ENCODE data around the gene CASP10. TPM values are rescaled to one million over a fixed set of nuclear protein-coding genes. Genes with fewer than 3 reads are reported as not detected.
A peak's percentile ranks its signal among the peaks of the same experiment; 100 is the strongest.
"Not testable (repeated sequence)": the region's sequence is repeated elsewhere in the genome, so short reads cannot be mapped to it uniquely, and the experiment has no call there.

Gene CASP10
- total and polyA plus RNA-seq, 2 donors (not counting 1 experiment from before 2014, with no cell fraction given), result 16.0 to 34.3 TPM

DNA sequence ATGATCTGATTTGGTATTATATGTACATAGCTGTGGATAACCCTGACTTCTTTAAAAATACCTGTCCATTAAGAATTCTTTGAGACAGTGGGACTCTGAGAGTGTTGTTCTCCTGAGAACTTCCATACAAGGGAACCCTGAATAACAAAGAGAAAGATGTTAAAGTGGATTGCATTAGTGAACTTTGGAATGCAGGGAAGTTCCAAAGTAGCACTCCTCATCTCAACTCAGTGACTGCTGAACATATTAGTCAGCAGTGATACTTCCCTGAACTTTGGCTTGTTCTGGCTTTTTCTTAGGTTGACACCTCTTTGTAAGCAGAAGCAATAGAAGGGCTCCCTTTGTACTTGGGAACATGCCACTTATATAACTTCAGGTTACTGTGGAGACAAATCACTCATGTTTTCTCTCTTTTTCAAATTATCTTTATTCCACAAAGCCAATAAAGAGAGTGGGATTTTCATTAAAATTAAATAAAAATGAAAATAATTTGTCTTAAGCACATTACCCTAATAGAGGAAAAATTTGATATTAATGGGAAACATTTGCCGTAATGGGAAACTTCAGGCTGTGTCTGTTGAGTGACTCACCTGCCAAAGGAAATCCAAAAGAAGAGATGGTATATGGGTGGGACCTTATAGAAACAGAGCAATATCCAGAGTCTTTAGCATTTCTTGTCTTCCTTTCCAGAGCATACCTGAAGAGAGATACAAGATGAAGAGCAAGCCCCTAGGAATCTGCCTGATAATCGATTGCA lies 33.7 kb upstream of the CASP10 start:
- 100% methylated on average over 1 of the region's 2 CpGs for WGBS (ENCODE audit: insufficient coverage)
- POLR2A ChIA-PET, result interaction anchor here (0.5 kb wide), 2 partner anchors 11 to 31 kb away, joined by 3 to 6 read pairs; no protein-coding TSS in a partner anchor

DNA sequence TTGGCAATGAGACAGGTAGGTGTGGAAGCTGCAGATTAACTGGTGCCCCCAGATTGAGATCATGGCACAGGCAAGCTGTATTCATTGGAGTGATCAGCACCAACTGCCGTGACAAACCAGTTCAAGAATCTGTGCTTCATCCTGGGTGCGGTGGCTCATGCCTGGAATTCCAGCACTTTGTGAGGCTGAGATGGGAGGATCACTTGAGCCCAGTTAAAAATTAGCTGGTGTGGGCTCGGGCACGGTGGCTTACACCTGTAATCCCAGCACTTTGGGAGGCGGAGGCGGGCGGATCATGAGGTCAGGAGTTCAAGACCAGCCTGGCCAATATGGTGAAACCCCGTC lies 33.1 kb upstream of the CASP10 start:
- not testable (repeated sequence) for H3K9me3 Mint-ChIP-seq (ENCODE audit: insufficient read depth); H3K4me3 ChIP-seq (ENCODE audit: control extremely low read depth in 1 of 5, extremely low read depth in 1 of 5, insufficient read depth in 1 of 5, low read depth in 2 of 5, low read length in 4 of 5); H3K9ac ChIP-seq (ENCODE audit: low read length); H2AFZ ChIP-seq (ENCODE audit: insufficient read depth, low read depth, low read length, poor library complexity, severe bottlenecking); DNase-seq; H3K4me3 Mint-ChIP-seq; H3K27ac ChIP-seq (ENCODE audit: low read length in 2 of 2); H3K9me3 ChIP-seq (ENCODE audit: control extremely low read depth in 1 of 3, control insufficient read depth in 2 of 3, insufficient read depth in 1 of 3, low read length in 2 of 3); H3K4me2 ChIP-seq (replicated peaks; ENCODE audit: low read depth, low read length, poor library complexity, severe bottlenecking); ATAC-seq (ENCODE audit: low read depth); H3K27me3 ChIP-seq (replicated peaks in 1 of 4; ENCODE audit: control extremely low read depth in 1 of 4, control insufficient read depth in 3 of 4, insufficient read depth in 4 of 4, low read length in 3 of 4); H3K27me3 Mint-ChIP-seq; H4K20me1 ChIP-seq (ENCODE audit: control insufficient read depth, insufficient read depth, low read length, poor library complexity, severe bottlenecking)
- Histone ChIP-seq H3K36me3 (replicated peaks in 1 of 2; ENCODE audit: control extremely low read depth in 1 of 2, control insufficient read depth in 1 of 2, extremely low read depth in 1 of 2, insufficient read depth in 2 of 2, low read length in 1 of 2) (peaks cover 4 to 50% of the 10 kb centered on the region in 2 experiments), H3K4me1 (ENCODE audit: control insufficient read depth in 2 of 2, insufficient read depth in 2 of 2, low read length in 2 of 2) (peaks cover 18 to 23% of the 10 kb centered on the region in 2 donors), H3K79me2 (ENCODE audit: control insufficient read depth, insufficient read depth, low read length) (peaks cover 10% of the 10 kb centered on the region)
- CTCF ChIA-PET, result interaction anchor here (1.7 to 2.4 kb wide), 3 partner anchors 18 to 32 kb away, joined by 5 to 7 read pairs (median 7); no protein-coding TSS in a partner anchor
- 100% methylated on average over 4 of the region's 8 CpGs for WGBS (ENCODE audit: insufficient coverage)
- POLR2A ChIA-PET, result interaction anchor here (0.5 kb wide), 1 partner anchor 32 kb away, joined by 3 read pairs; no protein-coding TSS in a partner anchor
- H3K27ac Mint-ChIP-seq, result peak overlapping the region; percentile 26
- intact Hi-C loops (cut with micrococcal nuclease), result loop anchor here (2.0 kb wide), 1 partner anchor 19 kb away; no protein-coding TSS in a partner anchor
- peaks cover 39% of the 10 kb centered on the region for H3K4me1 Mint-ChIP-seq

More for the DNA sequence above, 33.7 kb upstream of the CASP10 start:
- Histone ChIP-seq H3K27ac (ENCODE audit: low read length in 2 of 2) (peak overlapping the region in 1 of 2 donors; percentile 10), H3K4me3 (ENCODE audit: control extremely low read depth in 1 of 5, extremely low read depth in 1 of 5, insufficient read depth in 1 of 5, low read depth in 2 of 5, low read length in 4 of 5) (no peak overlapping the region), H4K20me1 (ENCODE audit: control insufficient read depth, insufficient read depth, low read length, poor library complexity, severe bottlenecking) (no peaks in the 10 kb centered on the region), H2AFZ (ENCODE audit: insufficient read depth, low read depth, low read length, poor library complexity, severe bottlenecking) (no peak overlapping the region), H3K4me2 (replicated peaks; ENCODE audit: low read depth, low read length, poor library complexity, severe bottlenecking) (no peak overlapping the region), H3K79me2 (ENCODE audit: control insufficient read depth, insufficient read depth, low read length) (peaks cover 10% of the 10 kb centered on the region), H3K4me1 (ENCODE audit: control insufficient read depth in 2 of 2, insufficient read depth in 2 of 2, low read length in 2 of 2) (peaks cover 14 to 20% of the 10 kb centered on the region in 2 donors), H3K9ac (ENCODE audit: low read length) (no peak overlapping the region), H3K36me3 (replicated peaks in 1 of 2; ENCODE audit: control extremely low read depth in 1 of 2, control insufficient read depth in 1 of 2, extremely low read depth in 1 of 2, insufficient read depth in 2 of 2, low read length in 1 of 2) (peaks cover 4 to 52% of the 10 kb centered on the region in 2 experiments), H3K27me3 (replicated peaks in 1 of 4; ENCODE audit: control extremely low read depth in 1 of 4, control insufficient read depth in 3 of 4, insufficient read depth in 4 of 4, low read length in 3 of 4) (no peaks in the 10 kb centered on the region), H3K9me3 (ENCODE audit: control extremely low read depth in 1 of 3, control insufficient read depth in 2 of 3, insufficient read depth in 1 of 3, low read length in 2 of 3) (no peaks in the 10 kb centered on the region)
- DNase-seq, result no peak
- H3K4me1 Mint-ChIP-seq, result peaks cover 33% of the 10 kb centered on the region
- H3K9me3 Mint-ChIP-seq (ENCODE audit: insufficient read depth), result no peaks in the 10 kb centered on the region
- no peaks in the 10 kb centered on the region for H3K27me3 Mint-ChIP-seq
- H3K27ac Mint-ChIP-seq, result peak overlapping the region; percentile 38
- intact Hi-C loops (cut with micrococcal nuclease), result no loop called here
- H3K4me3 Mint-ChIP-seq, result no peak overlapping the region
- no peak for TF ChIP-seq EZH2 (IDR thresholded peaks at IDR 0.05; ENCODE audit: borderline replicate concordance, insufficient read depth, low read depth, low read length, poor library complexity, severe bottlenecking)
- no peak for ATAC-seq (ENCODE audit: low read depth)
- CTCF ChIA-PET, result interaction anchor here (1.7 to 2.4 kb wide), 3 partner anchors 17 to 31 kb away, joined by 5 to 7 read pairs (median 7); no protein-coding TSS in a partner anchor
